Astrocyte of the hippocampus (primary cell): Measurements from ENCODE around the gene ZBTB4.
"Not testable (repeated sequence)": the region's sequence is repeated elsewhere in the genome, so short reads cannot be mapped to it uniquely, and the experiment has no call there.

Experiments used
- DNase-seq: peaks from one replicate; pipeline ENCODE4 v3.0.0; 2011; ENCODE audit warnings: low read depth, low spot score

Gene ZBTB4

DNA sequence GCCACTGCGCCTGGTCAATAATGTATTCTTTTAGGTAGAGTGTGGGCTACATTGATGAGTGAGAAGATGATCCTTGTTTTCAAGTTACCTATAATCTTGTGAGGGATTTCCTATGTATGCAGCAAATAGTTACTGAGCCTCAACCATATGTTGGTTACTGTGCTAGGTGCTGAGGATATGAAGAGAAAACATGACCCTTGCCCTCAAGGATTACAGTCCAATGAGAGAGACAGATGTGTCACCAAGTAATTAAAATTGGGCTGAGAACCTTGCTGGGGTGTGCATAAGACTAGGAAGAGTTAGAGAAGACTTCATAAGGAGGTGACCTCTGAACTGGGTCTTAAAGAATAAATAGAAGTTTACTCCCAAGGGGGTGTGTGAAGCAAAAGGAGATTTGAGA is 12.2 kb upstream of the ZBTB4 start:
- no peak for DNase-seq

DNA sequence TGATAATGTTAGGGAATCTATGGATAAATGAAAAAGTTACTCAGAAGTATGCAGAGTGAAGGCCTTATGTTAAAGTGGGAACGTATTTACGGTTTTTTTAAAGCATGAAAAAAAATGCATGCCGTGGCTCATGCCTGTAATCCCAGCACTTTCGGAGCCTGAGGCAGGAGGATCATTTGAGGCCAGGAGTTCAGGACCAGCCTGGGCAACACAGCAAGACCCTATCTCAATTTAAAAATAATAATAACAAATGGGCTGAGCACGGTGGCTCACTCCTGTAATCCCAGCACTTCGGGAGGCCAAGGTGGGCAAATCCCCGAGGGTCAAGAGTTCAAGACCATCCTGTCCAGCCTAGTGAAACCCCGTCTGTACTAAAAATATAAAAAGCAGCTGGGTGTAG is 10.7 kb upstream of the ZBTB4 start:
- DNase-seq, result no peak

DNA sequence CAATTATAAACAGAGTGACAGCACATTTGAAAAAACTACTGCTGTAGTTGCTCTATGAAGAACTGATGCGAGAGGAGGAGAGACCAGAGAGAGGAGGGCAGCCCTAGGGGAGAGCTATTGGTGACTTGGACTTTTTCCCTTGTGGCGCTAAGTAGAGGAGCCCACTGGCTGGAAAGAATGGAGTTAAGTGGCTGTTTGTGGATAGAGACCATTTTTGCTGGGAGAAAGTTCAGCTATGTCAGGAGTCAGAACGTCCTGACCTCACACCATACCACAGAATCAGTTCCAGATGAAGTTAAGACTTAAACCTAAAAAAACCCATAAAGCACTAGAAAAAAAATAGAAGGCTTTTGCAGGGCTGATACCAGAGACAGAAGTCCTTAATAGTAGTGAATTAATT is 6.8 kb upstream of the ZBTB4 start:
- DNase-seq, result peak; percentile 36

DNA sequence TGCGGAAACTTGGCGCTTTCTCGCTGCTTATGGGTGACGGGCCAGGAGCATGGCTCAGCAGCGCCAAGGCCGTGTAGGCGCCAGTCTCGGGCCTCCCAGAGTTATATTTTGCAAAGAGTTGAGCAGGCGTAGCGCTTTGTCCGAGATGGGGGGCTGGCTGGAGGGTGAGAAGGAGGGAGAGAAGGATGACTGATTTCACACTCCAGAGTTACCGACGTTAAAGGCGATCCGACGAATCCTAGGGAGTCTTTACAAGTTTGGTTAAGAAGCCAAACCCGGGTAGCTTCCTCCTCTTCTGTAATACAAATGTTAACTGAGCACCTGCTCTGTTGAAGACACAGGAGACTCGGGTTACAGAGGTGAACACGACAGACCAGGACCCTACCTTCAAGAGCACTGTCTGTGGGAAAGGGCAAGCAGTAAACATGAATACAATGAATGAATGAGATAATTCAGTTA is 5.5 kb upstream of the ZBTB4 start:
- DNase-seq, result no peak

DNA sequence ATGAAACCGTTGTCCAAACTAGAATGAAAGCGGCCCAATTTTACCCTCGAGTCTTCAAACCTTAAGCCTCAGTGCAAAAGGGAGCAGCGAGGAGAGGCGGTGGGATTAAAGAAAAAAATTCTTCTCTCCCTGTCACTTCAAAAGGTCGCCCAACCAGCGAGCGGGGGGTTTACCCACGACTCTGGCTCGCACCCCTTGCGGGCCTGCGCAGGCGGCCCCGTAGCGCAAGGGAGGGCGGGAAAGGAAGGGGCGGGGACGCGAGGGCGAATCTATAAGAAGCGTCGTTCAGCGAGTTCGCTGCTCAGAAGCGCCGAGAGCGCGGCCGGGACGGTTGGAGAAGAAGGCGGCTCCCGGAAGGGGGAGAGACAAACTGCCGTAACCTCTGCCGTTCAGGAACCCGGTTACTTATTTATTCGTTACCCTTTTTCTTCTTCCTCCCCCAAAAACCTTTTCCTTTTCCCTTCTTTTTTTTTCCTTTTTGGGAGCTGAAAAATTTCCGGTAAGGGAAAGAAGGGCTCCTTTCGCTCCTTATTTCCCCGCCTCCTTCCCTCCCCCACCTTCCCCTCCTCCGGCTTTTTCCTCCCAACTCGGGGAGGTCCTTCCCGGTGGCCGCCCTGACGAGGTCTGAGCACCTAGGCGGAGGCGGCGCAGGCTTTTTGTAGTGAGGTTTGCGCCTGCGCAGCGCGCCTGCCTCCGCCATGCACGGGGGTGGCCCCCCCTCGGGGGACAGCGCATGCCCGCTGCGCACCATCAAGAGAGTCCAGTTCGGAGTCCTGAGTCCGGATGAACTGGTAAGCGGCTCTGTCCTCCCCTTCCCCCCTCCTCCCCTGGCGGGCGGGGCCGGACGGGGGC is 4.9 kb upstream of the ZBTB4 start, which contains the start of gene POLR2A:
Gene POLR2A, plus strand, starts transcription at position 300 of the 852 bp plus-strand sequence.
- peak; percentile 99 for DNase-seq

DNA sequence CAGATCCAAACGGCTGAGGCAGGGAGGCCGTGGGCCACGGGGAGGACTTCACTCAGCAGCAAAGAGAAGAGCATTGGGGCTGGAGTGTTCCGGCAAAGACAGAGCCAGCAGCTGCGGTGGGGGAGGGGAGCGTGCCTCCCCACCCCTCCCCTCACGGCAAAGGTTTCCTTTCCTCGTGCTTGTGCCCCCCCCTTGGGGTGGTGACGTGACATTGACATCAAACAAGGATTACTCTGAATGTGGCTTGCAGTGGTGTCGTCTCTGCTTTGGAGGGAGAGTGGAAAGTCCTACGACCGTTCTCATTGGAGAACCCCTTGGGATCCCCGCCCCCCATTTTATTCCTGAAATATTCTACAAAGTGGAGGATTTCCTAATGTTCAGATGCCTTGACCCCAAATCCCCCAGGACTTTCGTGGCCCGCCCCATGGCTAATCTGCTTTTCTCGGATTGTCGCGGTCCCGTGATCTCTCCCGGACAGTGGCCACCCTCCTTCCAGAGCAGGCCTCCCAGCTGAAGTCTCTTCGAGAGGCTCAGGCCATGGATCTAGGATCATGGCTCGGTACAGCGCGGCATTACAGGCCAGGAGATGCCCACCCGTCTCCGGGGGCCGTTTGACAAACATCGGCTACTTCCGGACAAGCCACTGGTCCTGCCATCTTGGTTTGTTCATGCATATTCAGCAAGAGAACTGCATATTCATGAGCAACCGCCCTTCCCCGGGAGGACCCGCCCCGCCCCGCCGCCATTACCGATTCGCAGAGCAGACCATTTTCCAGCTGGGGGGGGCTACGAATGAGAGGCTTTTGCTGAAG is 4.0 kb upstream of the ZBTB4 start:
- DNase-seq, result peak; percentile 96

DNA sequence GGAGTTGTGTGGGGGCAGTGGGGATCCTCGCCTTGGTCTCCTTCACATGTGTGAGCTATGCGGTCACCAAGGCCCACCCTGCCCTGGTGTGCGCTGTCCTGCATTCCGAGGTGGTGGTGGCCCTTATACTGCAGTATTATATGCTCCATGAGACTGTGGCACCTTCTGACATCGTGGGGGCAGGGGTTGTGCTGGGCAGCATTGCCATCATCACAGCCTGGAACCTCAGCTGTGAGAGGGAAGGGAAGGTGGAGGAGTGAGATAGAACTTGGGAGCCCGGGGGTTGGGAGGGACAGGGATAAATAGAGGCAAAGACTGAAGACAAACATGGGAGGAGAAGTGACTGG is 3.3 kb upstream of the ZBTB4 start:
- not testable (repeated sequence) for DNase-seq

DNA sequence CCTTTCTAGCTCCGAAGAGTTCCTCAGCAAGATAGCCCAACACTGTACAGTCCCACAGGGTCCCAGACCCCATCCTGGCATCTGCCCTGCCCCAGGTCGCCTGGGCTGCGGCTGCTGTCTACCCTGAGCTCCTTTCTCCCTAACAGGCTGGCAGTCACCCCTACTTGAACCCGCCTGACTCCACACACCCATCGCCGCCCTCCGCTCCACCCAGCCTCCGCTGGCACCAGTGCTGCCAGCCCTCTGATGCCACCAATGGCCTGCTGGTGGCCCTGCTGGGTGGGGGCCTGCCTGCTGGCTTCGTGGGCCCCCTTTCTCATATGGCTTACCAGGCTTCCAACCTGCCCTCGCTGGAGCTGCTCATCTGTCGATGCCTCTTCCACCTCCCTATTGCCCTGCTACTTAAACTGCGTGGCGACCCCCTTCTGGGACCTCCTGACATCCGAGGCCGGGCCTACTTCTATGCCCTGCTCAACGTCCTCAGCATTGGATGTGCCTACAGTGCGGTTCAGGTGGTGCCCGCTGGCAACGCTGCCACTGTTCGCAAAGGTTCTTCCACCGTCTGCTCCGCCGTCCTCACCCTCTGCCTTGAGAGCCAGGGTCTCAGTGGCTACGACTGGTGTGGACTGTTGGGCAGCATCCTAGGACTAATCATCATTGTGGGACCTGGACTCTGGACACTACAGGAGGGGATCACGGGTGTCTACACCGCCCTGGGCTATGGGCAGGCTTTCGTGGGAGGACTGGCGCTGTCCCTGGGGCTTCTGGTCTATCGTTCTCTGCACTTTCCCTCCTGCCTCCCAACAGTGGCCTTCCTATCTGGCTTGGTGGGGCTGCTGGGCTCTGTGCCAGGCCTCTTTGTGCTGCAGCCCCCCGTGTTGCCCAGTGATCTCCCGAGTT is 2.7 kb upstream of the ZBTB4 start:
- not testable (repeated sequence) for DNase-seq

DNA sequence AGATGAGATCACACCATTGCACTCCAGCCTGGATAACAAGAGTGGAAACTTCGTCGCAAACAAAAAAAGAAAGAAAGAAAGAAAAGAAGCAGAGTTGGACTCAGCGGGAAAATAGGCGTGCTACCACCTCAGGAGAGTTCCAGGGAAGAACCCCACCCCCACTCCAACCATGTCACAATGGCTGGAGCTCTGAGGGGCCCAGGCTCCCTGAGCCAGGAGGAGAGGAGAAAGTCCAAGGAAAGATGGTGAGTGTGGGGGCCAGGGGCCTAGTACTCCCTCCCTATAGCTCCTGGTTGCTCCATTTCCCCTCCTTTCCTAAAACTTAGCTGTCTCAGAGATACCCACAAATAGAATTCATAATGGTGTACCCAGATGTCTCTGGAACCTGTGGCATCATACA is 1.8 kb upstream of the ZBTB4 start, which contains the start of gene SLC35G6:
Gene SLC35G6, plus strand, starts transcription at position 172 of the 400 bp plus-strand sequence. Its CDS starts 71 bp downstream, at position 243.
- not testable (repeated sequence) for DNase-seq

DNA sequence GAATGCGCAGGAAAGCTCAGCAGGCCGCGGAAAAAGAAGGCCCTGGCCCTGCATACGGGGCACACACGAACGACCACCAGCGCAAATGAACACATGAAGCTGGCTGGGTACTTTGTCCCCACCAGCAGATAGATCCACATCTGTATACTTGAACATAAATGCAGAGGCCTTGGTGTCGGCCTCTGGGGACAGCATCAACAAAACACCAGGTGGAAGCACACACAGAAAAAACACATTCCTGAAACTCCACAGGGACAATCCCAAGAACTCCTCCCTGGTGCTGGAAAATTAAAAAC is 606 bp upstream of the ZBTB4 start:
- no peak for DNase-seq

DNA sequence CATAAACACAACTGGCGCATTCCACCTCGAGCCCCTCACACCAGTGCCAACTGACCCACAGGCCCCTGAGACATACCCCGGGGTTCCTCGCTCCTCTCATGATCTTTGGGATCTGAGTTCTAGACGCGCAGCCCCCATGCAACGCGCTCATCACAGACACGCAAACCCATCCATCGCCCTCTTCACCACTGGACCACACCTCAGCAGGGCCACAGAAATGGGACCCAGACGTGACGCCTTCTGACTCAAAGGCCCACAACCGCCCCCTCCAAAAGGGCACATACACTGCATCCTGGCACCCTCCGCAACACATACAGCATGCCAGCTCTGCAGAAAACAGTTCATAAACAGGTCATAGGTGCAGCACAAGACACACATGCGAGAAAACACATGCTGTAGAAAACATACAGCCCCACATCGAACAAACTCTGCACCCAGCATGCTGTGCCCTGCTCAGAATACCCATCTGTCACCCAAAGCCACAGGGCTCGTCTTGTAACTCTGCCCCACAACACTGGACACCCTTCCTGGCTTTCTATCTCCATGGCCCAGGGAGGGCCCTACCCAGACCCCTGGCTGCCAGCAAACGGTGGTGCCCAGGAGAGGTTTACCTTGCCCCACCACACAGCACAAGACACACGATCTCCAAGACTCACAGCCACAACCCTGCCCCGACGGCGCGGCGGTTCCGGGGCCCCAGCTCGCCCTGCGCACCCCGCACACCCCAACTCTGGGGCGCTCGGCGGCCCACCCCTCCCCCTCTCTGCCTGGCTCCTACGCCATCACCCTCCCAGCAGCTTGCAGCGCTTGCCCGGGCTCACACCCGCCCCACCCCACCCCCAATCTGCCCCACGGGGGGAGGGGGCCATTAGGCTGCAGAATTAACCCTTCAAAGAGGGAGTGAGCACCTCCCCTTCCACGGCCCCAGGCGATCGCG is 887 bp downstream of the ZBTB4 start:
- DNase-seq, result peak; percentile 70

DNA sequence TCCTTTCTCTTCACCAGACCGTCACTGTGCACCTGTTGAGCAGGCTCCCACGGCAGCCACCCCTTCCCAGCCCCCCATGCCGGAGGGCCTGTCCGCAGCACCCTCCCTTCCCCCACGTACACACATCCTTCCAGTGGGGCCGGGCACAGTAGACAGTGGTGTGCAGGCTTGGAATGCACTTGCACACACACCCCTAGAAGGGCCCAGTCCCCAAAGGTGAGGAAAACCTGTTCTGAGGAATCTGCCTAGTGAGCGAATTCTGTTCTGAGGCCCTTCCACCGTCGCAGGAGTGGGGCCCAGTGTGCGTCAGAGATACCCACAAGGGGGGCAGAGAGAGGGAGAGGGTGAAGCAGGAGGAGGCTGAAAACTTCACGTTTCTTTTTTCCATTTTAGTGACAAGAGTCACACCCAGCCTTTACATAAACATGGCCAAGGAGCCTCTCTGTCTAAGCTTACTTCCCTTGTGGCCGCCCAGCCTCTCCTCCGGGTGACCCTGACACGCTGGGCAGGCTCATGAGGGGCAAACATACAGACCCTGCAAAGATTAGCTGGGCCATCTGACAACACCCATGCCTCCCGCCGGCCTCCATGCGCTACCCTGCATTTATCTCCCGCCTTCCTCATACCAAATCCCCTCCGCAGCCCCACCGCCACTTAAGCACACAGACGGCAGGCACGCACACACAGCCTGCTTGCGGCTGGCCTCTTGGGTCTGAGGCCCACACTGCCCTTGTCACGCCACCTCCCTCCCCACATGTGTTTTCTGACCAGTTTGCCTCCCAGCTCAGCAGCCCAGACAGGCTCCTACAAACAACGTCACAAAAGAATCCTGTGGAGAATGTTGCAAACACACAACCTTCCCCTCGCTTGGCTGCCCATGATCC is 1.8 kb downstream of the ZBTB4 start:
- DNase-seq, result peak; percentile 91

DNA sequence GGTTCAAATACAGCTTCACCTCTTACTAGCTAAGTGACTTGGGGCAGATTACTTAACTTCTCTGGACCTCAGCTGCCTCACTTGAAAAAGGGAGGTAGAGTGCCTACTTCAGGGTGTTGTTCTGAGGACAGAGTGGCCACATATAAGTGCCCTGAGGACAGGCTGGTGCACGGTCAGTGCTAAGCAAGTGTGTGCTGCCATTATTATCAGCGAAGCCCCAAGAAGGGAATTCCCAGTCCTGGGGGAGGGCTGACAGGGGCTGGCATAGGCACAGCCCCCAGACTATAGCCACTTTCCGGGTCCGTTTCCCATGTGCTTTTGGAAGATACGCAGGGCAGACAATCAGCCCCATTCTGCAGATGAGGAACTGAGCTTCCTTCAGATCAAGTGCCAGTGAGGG is 2.5 kb downstream of the ZBTB4 start:
- no peak for DNase-seq

DNA sequence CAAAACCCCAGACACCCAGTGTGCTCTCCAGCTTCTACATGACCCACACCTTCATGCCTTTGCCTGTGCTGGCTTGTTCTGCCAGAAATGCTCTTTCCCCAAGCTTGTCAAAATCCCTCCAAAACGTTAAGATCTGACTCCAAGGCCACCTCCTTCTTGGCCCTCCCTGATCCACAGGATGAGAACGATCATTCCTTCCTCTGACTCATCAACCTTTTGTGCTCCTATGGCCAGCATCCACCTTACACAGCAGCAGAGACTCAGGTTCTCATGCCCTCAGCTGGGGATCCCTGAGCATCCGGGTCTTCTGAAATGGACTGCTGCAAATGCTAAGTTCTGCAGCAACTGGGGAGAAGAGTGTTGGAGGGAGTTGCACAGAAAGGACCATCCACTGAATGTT is 2.9 kb downstream of the ZBTB4 start:
- peak; percentile 63 for DNase-seq

DNA sequence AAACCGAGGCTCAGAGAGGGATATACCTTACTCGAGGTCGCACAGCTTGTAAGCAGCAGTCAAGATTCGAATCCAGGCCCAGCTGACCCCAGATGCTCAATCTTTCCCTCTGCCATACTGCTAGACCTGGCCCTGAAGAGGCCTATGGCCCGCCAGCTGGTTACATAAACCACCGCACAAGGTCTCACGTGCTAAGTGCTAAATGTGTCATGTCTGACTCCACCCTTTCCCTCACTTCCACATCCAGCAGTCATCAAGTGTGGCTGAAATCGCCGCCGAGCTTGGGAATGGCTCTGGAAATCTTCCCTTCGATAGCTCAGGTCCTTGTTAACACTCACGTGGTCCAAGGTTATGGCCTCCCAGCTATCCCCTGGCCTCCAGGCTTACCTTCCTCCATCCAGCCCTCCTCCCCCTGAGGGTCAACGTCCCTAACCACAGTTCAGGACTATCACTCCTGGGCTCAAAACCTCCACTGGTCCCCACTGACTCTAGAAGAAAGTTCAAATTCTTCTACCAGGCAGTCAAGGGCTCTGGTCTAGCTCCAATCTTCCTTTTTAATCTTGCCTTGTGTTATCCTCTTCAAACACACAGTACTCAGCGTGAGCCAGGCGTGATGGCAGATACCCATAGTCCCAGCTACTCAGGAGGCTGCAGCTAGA is 3.5 kb downstream of the ZBTB4 start:
- DNase-seq, result no peak

DNA sequence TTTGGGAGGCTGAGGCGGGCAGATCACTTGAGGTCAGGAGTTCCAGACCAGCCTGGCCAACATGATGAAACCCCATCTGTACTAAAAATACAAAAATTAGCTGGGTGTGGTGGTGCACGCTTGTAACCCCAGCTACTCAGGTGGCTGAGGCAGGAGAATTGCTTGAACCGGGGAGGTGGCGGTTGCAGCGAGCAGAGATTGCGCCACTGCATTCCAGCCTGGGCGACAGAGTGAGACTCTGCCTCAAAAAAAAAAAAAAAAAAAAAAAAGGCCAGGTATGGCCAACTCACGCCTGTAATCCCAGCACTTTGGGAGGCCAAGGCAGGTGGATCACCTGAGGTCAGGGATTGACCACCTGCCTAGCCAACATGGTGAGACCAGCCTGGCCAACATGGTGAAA is 4.7 kb downstream of the ZBTB4 start:
- DNase-seq, result not testable (repeated sequence)

DNA sequence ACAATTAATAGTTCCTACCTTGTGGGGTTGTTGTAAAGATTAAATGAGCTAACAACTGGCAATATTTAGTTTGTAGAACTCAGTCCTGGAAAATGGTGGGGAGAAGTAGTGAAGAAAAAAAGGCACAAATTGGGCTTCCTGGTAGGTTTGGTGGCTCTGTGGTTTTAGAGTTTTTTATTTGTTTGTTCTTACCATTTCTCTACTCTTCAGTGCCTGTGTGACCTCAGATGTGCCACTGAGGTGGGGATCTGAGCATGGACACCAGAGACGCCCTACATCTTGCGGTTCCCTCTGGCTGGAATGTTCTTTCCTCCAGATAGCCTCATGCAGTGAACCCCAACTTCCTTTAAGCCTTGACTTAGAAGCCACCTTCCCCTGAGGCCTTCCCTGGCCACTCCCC is 7.7 kb downstream of the ZBTB4 start:
- DNase-seq, result no peak

DNA sequence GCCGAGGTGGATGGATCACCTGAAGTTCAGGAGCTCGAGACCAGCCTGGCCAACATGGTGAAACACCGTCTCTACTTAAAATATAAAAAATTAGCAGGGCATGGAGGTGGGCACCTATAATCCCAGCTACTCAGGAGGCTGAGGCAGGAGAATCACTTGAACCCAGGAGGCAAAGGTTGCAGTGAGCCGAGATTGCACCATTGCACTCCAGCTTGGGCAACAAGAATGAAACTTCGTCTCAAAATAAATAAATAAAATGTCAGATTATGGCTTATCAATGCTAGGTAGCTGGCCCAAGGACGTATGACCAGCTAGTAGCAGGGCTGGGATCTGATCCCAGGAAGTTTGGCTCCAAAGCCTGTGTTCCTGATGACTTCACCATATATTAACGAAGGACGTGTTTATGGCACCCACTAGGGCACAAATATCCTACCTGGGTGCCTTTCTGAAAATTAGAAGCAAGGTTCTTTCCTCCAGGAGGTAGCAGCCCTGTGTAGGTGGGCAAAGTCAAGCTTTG is 8.9 kb downstream of the ZBTB4 start:
- not testable (repeated sequence) for DNase-seq

DNA sequence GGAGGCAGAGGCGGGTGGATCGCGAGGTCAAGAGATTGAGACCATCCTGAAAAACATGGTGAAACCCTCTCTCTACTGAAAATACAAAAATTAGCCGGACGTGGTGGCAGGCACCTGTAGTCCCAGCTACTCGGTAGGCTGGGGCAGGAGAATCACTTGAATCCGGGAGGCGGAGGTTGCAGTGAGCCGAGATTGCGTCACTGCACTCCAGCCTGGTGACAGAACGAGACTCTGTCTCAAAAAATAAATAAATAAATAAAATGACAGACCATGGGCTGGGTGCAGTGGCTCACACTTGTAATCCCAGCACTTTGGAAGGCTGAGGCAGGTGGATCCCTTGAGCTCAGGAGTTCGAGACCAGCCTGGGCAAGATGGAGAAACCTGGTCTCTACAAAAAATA is 9.6 kb downstream of the ZBTB4 start:
- not testable (repeated sequence) for DNase-seq
